ENCODE results near the gene ARSI. TPM values are rescaled to one million over a fixed set of nuclear protein-coding genes. Genes with fewer than 3 reads are reported as not detected.

The ARSI gene
- total and polyA plus RNA-seq, 2 donors (not counting 1 experiment from before 2014, with no cell fraction given) = 5.9 to 12.5 TPM

- TF ChIP-seq EZH2 (IDR thresholded peaks at IDR 0.05; ENCODE audit: low read length, missing control alignments) = no peak
- TF ChIP-seq, protein P1, sequence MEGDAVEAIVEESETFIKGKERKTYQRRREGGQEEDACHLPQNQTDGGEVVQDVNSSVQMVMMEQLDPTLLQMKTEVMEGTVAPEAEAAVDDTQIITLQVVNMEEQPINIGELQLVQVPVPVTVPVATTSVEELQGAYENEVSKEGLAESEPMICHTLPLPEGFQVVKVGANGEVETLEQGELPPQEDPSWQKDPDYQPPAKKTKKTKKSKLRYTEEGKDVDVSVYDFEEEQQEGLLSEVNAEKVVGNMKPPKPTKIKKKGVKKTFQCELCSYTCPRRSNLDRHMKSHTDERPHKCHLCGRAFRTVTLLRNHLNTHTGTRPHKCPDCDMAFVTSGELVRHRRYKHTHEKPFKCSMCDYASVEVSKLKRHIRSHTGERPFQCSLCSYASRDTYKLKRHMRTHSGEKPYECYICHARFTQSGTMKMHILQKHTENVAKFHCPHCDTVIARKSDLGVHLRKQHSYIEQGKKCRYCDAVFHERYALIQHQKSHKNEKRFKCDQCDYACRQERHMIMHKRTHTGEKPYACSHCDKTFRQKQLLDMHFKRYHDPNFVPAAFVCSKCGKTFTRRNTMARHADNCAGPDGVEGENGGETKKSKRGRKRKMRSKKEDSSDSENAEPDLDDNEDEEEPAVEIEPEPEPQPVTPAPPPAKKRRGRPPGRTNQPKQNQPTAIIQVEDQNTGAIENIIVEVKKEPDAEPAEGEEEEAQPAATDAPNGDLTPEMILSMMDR (conservative IDR thresholded peaks at IDR 0.05 in 1 of 2, IDR thresholded peaks at IDR 0.05 in 1 of 2; ENCODE audit: low read depth in 1 of 2, low read length in 2 of 2) = no peak
- Histone ChIP-seq H3K79me2 (ENCODE audit: control insufficient read depth, insufficient read depth, low read length) (no peaks in the 10 kb centered on the region), H3K9ac (ENCODE audit: insufficient read depth, low read length) (no peak overlapping the region), H3K4me1 (ENCODE audit: control insufficient read depth, extremely low read depth, insufficient read depth, low read length) (peaks cover 25% of the 10 kb centered on the region), H4K20me1 (ENCODE audit: control insufficient read depth, extremely low read depth, insufficient read depth, low read length) (no peaks in the 10 kb centered on the region), H3K4me2 (ENCODE audit: extremely low read depth, insufficient read depth, low read length) (no peak overlapping the region), H3K27ac (ENCODE audit: insufficient read depth, low read length) (no peak overlapping the region), H2AFZ (ENCODE audit: low read length) (no peak overlapping the region), H3K4me3 (replicated peaks in 1 of 4; ENCODE audit: control extremely low read depth in 1 of 4, insufficient read depth in 1 of 4, low read depth in 3 of 4, low read length in 4 of 4) (no peak overlapping the region), H3K27me3 (ENCODE audit: control insufficient read depth, insufficient read depth, low read length) (no peaks in the 10 kb centered on the region), H3K36me3 (ENCODE audit: control insufficient read depth, insufficient read depth, low read length) (no peaks in the 10 kb centered on the region), H3K9me3 (ENCODE audit: control insufficient read depth, insufficient read depth, low read depth, low read length) (no peaks in the 10 kb centered on the region)
- no peak for DNase-seq (ENCODE audit: low read depth in 2 of 2)
These were observed 12.5 kb upstream of the ARSI start for GRCh38 chr5:150315245-150315644.

GRCh38 chr5:150313921-150314716 lies 11.4 kb upstream of the ARSI start:
- Histone ChIP-seq H3K79me2 (ENCODE audit: control insufficient read depth, insufficient read depth, low read length) (no peaks in the 10 kb centered on the region), H2AFZ (ENCODE audit: low read length) (no peak overlapping the region), H3K4me2 (ENCODE audit: extremely low read depth, insufficient read depth, low read length) (no peak overlapping the region), H3K9me3 (ENCODE audit: control insufficient read depth, insufficient read depth, low read depth, low read length) (no peaks in the 10 kb centered on the region), H3K36me3 (ENCODE audit: control insufficient read depth, insufficient read depth, low read length) (no peaks in the 10 kb centered on the region), H4K20me1 (ENCODE audit: control insufficient read depth, extremely low read depth, insufficient read depth, low read length) (no peaks in the 10 kb centered on the region), H3K4me1 (ENCODE audit: control insufficient read depth, extremely low read depth, insufficient read depth, low read length) (peaks cover 20% of the 10 kb centered on the region), H3K27me3 (ENCODE audit: control insufficient read depth, insufficient read depth, low read length) (no peaks in the 10 kb centered on the region), H3K9ac (ENCODE audit: insufficient read depth, low read length) (no peak overlapping the region), H3K27ac (ENCODE audit: insufficient read depth, low read length) (no peak overlapping the region), H3K4me3 (replicated peaks in 1 of 4; ENCODE audit: control extremely low read depth in 1 of 4, insufficient read depth in 1 of 4, low read depth in 3 of 4, low read length in 4 of 4) (no peak overlapping the region)
- no peak for DNase-seq (ENCODE audit: low read depth in 2 of 2)
- TF ChIP-seq, protein P1 (conservative IDR thresholded peaks at IDR 0.05 in 1 of 2, IDR thresholded peaks at IDR 0.05 in 1 of 2; ENCODE audit: low read depth in 1 of 2, low read length in 2 of 2) = no peak
- no peak for TF ChIP-seq EZH2 (IDR thresholded peaks at IDR 0.05; ENCODE audit: low read length, missing control alignments)

GRCh38 chr5:150313501-150313900 lies 10.8 kb upstream of the ARSI start:
- H3K4me1 ChIP-seq (ENCODE audit: control insufficient read depth, extremely low read depth, insufficient read depth, low read length) = peaks cover 14% of the 10 kb centered on the region
- no peaks in the 10 kb centered on the region for H3K79me2 ChIP-seq (ENCODE audit: control insufficient read depth, insufficient read depth, low read length)
- no peak overlapping the region for H3K4me3 ChIP-seq (replicated peaks in 1 of 4; ENCODE audit: control extremely low read depth in 1 of 4, insufficient read depth in 1 of 4, low read depth in 3 of 4, low read length in 4 of 4)
- H3K9ac ChIP-seq (ENCODE audit: insufficient read depth, low read length) = no peak overlapping the region
- H2AFZ ChIP-seq (ENCODE audit: low read length) = no peak overlapping the region
- no peak overlapping the region for H3K27ac ChIP-seq (ENCODE audit: insufficient read depth, low read length)
- no peaks in the 10 kb centered on the region for H3K36me3 ChIP-seq (ENCODE audit: control insufficient read depth, insufficient read depth, low read length)
- H4K20me1 ChIP-seq (ENCODE audit: control insufficient read depth, extremely low read depth, insufficient read depth, low read length) = no peaks in the 10 kb centered on the region
- no peaks in the 10 kb centered on the region for H3K9me3 ChIP-seq (ENCODE audit: control insufficient read depth, insufficient read depth, low read depth, low read length)
- DNase-seq (ENCODE audit: low read depth in 2 of 2) = no peak
- no peaks in the 10 kb centered on the region for H3K27me3 ChIP-seq (ENCODE audit: control insufficient read depth, insufficient read depth, low read length)
- H3K4me2 ChIP-seq (ENCODE audit: extremely low read depth, insufficient read depth, low read length) = no peak overlapping the region
- TF ChIP-seq, protein P1 (conservative IDR thresholded peaks at IDR 0.05 in 1 of 2, IDR thresholded peaks at IDR 0.05 in 1 of 2; ENCODE audit: low read depth in 1 of 2, low read length in 2 of 2) = no peak
- TF ChIP-seq EZH2 (IDR thresholded peaks at IDR 0.05; ENCODE audit: low read length, missing control alignments) = no peak
